ENCODE results near the gene MON2. TPM values are rescaled to one million over a fixed set of nuclear protein-coding genes. Genes with fewer than 3 reads are reported as not detected.

The MON2 gene
- total and polyA plus RNA-seq, 2 of the 13 experiments (the other 11 are each of a cell fraction or from before 2014, with no cell fraction given) = 10.5 to 24.8 TPM

DNA sequence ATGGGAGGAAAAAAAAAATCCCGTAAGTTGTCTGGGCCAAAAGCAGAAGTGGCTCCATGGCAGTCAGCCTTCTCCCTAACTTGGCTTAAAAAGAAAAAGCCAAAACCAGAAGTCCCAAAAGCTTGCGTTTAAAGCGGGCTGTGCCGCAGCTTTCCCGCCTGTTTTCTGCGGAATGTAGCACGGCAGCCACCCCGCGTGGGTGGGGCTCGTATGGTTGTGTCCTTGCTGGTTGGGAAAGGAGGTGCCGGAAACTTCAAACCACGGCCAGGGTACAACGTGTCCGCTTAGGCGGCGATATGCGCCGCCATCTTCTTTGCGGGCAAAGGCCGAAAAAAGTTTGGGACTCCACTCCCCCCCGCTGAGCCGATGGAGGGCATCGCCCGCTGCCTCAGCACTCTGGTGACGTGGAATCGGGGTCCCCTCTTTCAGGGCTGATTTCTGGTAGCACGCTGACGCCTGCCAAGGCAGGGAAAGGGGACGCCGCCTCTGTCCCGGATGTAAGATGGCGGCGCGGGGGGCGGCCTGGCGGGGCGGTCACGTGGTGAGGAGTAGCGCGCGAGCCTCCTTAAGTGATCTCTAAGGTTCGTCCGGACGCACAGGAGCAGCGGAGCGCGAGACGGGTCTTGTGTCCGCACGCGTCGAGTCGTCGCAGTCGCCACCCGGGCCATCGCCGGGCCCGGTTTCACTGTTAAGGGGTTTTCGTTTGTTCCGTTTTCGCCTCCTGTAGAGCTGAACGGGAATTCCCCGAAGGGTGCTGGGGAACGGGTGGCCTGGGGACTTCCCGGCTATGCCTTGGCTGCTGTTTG is 135.8 kb downstream of the MON2 start (continued):
- TF ChIP-seq, protein P1, sequence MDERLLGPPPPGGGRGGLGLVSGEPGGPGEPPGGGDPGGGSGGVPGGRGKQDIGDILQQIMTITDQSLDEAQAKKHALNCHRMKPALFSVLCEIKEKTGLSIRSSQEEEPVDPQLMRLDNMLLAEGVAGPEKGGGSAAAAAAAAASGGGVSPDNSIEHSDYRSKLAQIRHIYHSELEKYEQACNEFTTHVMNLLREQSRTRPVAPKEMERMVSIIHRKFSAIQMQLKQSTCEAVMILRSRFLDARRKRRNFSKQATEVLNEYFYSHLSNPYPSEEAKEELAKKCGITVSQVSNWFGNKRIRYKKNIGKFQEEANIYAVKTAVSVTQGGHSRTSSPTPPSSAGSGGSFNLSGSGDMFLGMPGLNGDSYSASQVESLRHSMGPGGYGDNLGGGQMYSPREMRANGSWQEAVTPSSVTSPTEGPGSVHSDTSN (CRISPR knock-in tag; IDR thresholded peaks at IDR 0.05) = no peak
- no peak for TF ChIP-seq KAT2B (IDR thresholded peaks at IDR 0.05; ENCODE audit: borderline replicate concordance, low read depth, low read length)
- TF ChIP-seq WIZ (CRISPR knock-in tag; IDR thresholded peaks at IDR 0.05) = peak; percentile 42; the same call in 1 of the 2 replicates
- TF ChIP-seq ZNF468 (CRISPR knock-in tag; IDR thresholded peaks at IDR 0.05) = peak; percentile 93
- no peak for TF ChIP-seq SCMH1 (CRISPR knock-in tag; IDR thresholded peaks at IDR 0.05; ENCODE audit: borderline replicate concordance)
- no peak for TF ChIP-seq RFX3 (CRISPR knock-in tag; IDR thresholded peaks at IDR 0.05)
- peak; percentile 50; the same call in 1 of the 2 replicates for TF ChIP-seq ZNF253 (CRISPR knock-in tag; IDR thresholded peaks at IDR 0.05; ENCODE audit: borderline replicate concordance)
- no peak for TF ChIP-seq HNF4G (IDR thresholded peaks at IDR 0.05; ENCODE audit: borderline replicate concordance, low read depth, low read length)
- peak; percentile 58 for TF ChIP-seq HNF4G (CRISPR knock-in tag; IDR thresholded peaks at IDR 0.05; ENCODE audit: borderline replicate concordance, low read depth)
- peak; percentile 96 for TF ChIP-seq AGO2 (optimal IDR thresholded peaks at IDR 0.05; ENCODE audit: low read depth, low read length)
- no peak for TF ChIP-seq ZKSCAN8 (CRISPR knock-in tag; IDR thresholded peaks at IDR 0.05; ENCODE audit: borderline replicate concordance)
- TF ChIP-seq NFE2L1 (CRISPR knock-in tag; IDR thresholded peaks at IDR 0.05; ENCODE audit: borderline replicate concordance) = peak; percentile 60; the same call in 1 of the 2 replicates
- peak; percentile 61 for TF ChIP-seq TARDBP (CRISPR knock-in tag; IDR thresholded peaks at IDR 0.05)
- TF ChIP-seq, protein P2, sequence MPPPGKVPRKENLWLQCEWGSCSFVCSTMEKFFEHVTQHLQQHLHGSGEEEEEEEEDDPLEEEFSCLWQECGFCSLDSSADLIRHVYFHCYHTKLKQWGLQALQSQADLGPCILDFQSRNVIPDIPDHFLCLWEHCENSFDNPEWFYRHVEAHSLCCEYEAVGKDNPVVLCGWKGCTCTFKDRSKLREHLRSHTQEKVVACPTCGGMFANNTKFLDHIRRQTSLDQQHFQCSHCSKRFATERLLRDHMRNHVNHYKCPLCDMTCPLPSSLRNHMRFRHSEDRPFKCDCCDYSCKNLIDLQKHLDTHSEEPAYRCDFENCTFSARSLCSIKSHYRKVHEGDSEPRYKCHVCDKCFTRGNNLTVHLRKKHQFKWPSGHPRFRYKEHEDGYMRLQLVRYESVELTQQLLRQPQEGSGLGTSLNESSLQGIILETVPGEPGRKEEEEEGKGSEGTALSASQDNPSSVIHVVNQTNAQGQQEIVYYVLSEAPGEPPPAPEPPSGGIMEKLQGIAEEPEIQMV (CRISPR knock-in tag; IDR thresholded peaks at IDR 0.05; ENCODE audit: low read depth) = peak; percentile 6; the same call in 1 of the 2 replicates
- TF ChIP-seq ZBTB42 (CRISPR knock-in tag; IDR thresholded peaks at IDR 0.05) = 0 out of 2 replicates have a peak, but pooled peaks have one; percentile 54
- no peak for TF ChIP-seq MAFF (IDR thresholded peaks at IDR 0.05; ENCODE audit: low read depth, low read length)
- TF ChIP-seq, protein P3, sequence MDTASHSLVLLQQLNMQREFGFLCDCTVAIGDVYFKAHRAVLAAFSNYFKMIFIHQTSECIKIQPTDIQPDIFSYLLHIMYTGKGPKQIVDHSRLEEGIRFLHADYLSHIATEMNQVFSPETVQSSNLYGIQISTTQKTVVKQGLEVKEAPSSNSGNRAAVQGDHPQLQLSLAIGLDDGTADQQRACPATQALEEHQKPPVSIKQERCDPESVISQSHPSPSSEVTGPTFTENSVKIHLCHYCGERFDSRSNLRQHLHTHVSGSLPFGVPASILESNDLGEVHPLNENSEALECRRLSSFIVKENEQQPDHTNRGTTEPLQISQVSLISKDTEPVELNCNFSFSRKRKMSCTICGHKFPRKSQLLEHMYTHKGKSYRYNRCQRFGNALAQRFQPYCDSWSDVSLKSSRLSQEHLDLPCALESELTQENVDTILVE (CRISPR knock-in tag; IDR thresholded peaks at IDR 0.05) = peak; percentile 82
- TF ChIP-seq, protein P4, sequence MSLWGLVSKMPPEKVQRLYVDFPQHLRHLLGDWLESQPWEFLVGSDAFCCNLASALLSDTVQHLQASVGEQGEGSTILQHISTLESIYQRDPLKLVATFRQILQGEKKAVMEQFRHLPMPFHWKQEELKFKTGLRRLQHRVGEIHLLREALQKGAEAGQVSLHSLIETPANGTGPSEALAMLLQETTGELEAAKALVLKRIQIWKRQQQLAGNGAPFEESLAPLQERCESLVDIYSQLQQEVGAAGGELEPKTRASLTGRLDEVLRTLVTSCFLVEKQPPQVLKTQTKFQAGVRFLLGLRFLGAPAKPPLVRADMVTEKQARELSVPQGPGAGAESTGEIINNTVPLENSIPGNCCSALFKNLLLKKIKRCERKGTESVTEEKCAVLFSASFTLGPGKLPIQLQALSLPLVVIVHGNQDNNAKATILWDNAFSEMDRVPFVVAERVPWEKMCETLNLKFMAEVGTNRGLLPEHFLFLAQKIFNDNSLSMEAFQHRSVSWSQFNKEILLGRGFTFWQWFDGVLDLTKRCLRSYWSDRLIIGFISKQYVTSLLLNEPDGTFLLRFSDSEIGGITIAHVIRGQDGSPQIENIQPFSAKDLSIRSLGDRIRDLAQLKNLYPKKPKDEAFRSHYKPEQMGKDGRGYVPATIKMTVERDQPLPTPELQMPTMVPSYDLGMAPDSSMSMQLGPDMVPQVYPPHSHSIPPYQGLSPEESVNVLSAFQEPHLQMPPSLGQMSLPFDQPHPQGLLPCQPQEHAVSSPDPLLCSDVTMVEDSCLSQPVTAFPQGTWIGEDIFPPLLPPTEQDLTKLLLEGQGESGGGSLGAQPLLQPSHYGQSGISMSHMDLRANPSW (CRISPR knock-in tag; IDR thresholded peaks at IDR 0.05; ENCODE audit: borderline replicate concordance) = no peak
- TF ChIP-seq NCOA5 (CRISPR knock-in tag; IDR thresholded peaks at IDR 0.05) = no peak
- TF ChIP-seq ZNF761 (CRISPR knock-in tag; conservative IDR thresholded peaks at IDR 0.05) = 0 out of 2 replicates have a peak, but pooled peaks have one; percentile 51
